Sigmoid colon (tissue), 4 donors: ENCODE results near the gene BANF2.

ENCODE experiments used
- POLR2A ChIP-seq, 2 donors: fragments of 450-650 bp; IDR thresholded peaks; one replicate each; pipeline ENCODE4 v1.6.1; 2016; ENCODE audit warnings: antibody characterized with exemption in 2 of 2, mild to moderate bottlenecking in 2 of 2, moderate library complexity in 2 of 2
- POLR2AphosphoS5 ChIP-seq, 4 donors: sonication (generic); formaldehyde crosslinking; IDR thresholded peaks; one replicate each; pipeline ENCODE4 v1.6.1; 2017; ENCODE audit warnings: antibody characterized with exemption in 4 of 4

GRCh38 chr20:17731233-17731632 lies 31.5 kb downstream of the BANF2 start:
- TF ChIP-seq POLR2AphosphoS5 (IDR thresholded peaks at IDR 0.05): no peak
- TF ChIP-seq POLR2A (IDR thresholded peaks at IDR 0.05): no peak
